Lower leg skin (tissue), 4 donors: ENCODE data around the gene KAT6B. TPM values are rescaled to one million over a fixed set of nuclear protein-coding genes. Genes with fewer than 3 reads are reported as not detected.

Experiments
- DNase-seq, 2 donors: peaks; one replicate each; pipeline ENCODE4 v3.0.0-alpha.2; 2019; ENCODE audit warnings: low spot score in 2 of 2
- H3K4me3 ChIP-seq: fragments of 200-600 bp; sonication (generic); 2 replicates; pipeline ENCODE4 v1.5.1; 2017; ENCODE audit warnings: mild to moderate bottlenecking, low read depth; ENCODE audit not compliant: poor library complexity, severe bottlenecking
- POLR2A ChIP-seq, 2 donors: fragments of 450-650 bp; IDR thresholded peaks; one replicate each; pipeline ENCODE4 v1.6.1; 2016 to 2017; ENCODE audit warnings: antibody characterized with exemption in 2 of 2, mild to moderate bottlenecking in 1 of 2, moderate library complexity in 1 of 2
- WGBS, 2 donors: methylation state at CpG; one replicate each; pipeline ENCODE4 v1.1.5; 2018; 5-methylcytosine and 5-hydroxymethylcytosine counted together
- intact Hi-C: fragments of 100-400 bp; cut with DNase I; formaldehyde crosslinking; loops from one replicate; pipeline ENCODE4 v1.15.0; 2023; ENCODE audit warnings: low total_unique reads
- total RNA-seq, 4 donors: library from RNA; depleted of rRNA; stranded (reverse); fragments of >200 nt; gene quantifications; one replicate each; pipeline ENCODE4 v1.1.0, GENCODE V29; 2016
- TF ChIP-seq, protein P1 (sequence below), 3 donors: fragments of 450-650 bp; IDR thresholded peaks; one replicate each; pipeline ENCODE4 v1.5.1; 2016; ENCODE audit warnings: antibody characterized with exemption in 3 of 3, mild to moderate bottlenecking in 3 of 3, moderate library complexity in 2 of 3

Gene KAT6B
- total RNA-seq, 4 donors from 2014 or later = 17.2 to 40.1 (median 34.5) TPM

DNA sequence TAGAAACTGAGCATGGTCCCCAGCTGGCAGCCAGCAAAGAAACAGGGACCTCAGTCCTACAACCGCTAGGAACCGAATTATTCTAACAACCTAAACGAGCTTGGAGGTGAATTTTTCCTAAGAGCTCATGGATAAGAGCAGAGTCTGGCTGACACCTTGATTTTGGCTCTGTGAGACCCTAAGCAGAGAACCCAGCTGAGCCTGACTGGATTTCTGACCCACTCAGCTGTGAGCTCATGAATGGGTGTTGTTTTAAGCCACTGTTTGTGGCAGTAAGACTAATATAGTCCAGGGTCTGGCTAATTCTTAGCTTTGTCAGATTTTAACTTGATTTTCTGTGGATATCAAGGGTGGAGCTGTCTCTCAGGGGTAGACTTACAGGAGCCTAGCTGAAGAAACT lies 77.1 kb downstream of the KAT6B start:
- intact Hi-C loops = no loop called here
- 95% methylated on average over 3 of the region's 3 CpGs for WGBS, 2 donors
- no peak for DNase-seq
- TF ChIP-seq, protein P1, sequence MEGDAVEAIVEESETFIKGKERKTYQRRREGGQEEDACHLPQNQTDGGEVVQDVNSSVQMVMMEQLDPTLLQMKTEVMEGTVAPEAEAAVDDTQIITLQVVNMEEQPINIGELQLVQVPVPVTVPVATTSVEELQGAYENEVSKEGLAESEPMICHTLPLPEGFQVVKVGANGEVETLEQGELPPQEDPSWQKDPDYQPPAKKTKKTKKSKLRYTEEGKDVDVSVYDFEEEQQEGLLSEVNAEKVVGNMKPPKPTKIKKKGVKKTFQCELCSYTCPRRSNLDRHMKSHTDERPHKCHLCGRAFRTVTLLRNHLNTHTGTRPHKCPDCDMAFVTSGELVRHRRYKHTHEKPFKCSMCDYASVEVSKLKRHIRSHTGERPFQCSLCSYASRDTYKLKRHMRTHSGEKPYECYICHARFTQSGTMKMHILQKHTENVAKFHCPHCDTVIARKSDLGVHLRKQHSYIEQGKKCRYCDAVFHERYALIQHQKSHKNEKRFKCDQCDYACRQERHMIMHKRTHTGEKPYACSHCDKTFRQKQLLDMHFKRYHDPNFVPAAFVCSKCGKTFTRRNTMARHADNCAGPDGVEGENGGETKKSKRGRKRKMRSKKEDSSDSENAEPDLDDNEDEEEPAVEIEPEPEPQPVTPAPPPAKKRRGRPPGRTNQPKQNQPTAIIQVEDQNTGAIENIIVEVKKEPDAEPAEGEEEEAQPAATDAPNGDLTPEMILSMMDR (IDR thresholded peaks at IDR 0.05) = no peak
- no peak for TF ChIP-seq POLR2A (IDR thresholded peaks at IDR 0.05)
- H3K4me3 ChIP-seq = no peak overlapping the region

DNA sequence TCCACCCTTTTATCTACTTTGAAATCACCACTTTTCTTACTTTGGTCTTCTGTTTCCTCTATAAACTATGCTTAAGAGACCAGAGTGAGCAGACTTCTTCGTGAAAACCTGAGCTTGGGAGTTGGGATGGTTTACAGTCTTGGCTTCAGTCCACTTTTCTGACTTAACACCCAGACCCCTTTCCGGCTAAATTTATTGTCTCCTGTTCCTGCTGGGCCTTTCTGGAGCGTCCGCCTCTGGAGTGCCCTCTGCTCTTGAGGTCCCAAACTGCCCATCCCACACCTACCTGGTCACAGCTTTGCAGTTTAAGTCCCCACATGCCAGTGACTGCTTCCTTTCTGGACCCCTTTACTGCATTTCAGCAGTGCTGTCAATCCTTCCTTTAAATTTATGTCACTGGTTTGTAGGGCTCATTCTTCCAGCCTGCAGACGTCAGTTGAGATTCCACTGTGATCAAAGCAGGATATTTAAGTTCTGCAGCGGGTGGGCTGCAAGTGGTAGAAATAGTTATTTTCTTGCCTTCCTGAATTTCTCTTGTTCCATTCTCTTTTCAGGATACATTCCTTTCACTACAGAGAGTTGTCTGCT lies 80.3 kb downstream of the KAT6B start:
- 71 to 78% methylated on average over 6 of the region's 6 CpGs for WGBS, 2 donors
- H3K4me3 ChIP-seq = no peak overlapping the region
- TF ChIP-seq, protein P1 (IDR thresholded peaks at IDR 0.05) = no peak
- TF ChIP-seq POLR2A (IDR thresholded peaks at IDR 0.05) = no peak
- no peak for DNase-seq
- intact Hi-C loops = no loop called here

DNA sequence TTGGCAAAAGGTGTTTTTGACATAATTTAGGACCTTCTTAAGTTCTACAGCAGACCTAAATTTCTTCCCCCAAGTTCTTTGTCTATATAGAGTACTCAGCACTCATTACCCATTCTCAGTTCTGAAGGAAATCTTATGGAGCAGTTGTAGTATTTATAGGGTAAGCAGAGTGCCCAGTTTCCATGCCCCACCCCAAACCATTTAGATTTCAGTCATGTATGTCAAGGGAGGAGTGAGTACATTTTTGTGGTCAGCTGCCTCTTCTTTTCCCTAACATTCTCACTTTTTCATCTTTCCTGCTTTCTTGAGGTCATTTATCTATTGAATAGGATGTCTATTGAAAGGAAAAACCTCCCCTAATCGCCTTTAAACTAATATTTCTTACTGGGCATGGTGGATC lies 83.3 kb downstream of the KAT6B start:
- no peak for DNase-seq
- TF ChIP-seq, protein P1 (IDR thresholded peaks at IDR 0.05) = no peak
- no peak for TF ChIP-seq POLR2A (IDR thresholded peaks at IDR 0.05)
- H3K4me3 ChIP-seq = no peak overlapping the region
- intact Hi-C loops = no loop called here
- 92 to 94% methylated on average over 1 of the region's 1 CpG for whole genome bisulfite sequencing, 2 donors

DNA sequence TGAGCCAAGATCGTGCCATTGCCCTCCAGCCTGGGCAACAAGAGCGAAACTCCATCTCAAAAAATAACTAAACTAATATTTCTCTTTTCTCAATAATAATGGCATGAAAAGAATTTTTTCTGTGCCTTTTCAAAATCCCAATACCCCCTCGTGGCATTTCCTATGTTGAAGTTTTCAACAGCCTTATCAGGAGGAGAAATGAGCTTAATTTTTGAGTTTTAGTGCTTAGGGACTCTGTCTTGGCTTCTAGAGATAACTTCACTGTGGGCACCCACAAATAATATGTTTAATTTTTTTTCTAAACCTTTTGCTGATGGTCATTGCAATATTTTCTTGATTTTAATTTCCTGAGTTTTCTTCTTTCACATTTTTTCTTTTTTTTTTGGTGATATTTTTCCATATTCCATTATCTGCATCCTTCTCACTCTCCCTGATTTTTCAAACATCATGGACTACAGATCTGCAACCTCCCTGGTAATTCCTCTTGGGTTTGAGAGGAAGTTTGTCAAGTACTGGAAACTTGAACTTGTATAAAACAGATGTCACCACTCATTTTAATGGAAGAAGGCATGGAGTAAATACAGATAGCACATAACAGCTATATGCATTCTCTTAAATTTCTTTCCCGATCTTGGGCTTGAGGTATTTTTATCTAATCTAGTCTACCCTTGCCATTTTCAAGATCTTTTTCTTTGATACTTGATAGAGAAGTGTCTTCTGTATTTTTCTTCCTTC lies 84.0 kb downstream of the KAT6B start:
- no peak overlapping the region for H3K4me3 ChIP-seq
- intact Hi-C loops = no loop called here
- 88 to 91% methylated on average over 4 of the region's 4 CpGs for WGBS, 2 donors
- TF ChIP-seq POLR2A (IDR thresholded peaks at IDR 0.05) = no peak
- TF ChIP-seq, protein P1 (IDR thresholded peaks at IDR 0.05) = no peak
- no peak for DNase-seq

DNA sequence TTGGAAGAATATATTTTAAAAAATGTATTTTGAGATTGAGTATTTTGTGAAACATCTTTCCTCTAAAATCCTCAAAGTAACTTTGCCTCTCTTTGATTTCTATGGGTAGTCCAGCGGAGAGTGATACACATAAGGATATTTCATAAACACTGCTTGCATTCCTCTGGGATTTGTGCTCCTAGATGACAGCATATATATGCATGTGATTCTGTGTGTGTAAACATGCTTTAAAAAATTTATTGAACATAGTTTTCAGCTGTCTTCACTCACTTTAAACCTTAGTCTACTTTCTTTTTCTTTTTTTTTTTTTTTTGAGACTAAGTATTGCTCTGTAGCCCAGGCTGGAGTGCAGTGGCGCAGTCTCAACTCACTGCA lies 84.6 kb downstream of the KAT6B start:
- no peak overlapping the region for H3K4me3 ChIP-seq
- 75 to 97% methylated on average over 2 of the region's 2 CpGs for WGBS, 2 donors
- intact Hi-C loops = no loop called here
- TF ChIP-seq, protein P1 (IDR thresholded peaks at IDR 0.05) = no peak
- TF ChIP-seq POLR2A (IDR thresholded peaks at IDR 0.05) = no peak
- no peak for DNase-seq
